Astrocyte of the hippocampus (primary cell): ENCODE measurements around the gene ARHGEF38.
A peak's percentile ranks its signal among the peaks of the same experiment; 100 is the strongest.
"Not testable (repeated sequence)": the region's sequence is repeated elsewhere in the genome, so short reads cannot be mapped to it uniquely, and the experiment has no call there.

ENCODE experiments used
- DNase-seq: peaks from one replicate; pipeline ENCODE4 v3.0.0; 2011; ENCODE audit warnings: low read depth, low spot score

The ARHGEF38 gene

GRCh38 chr4:105650190-105650589 is 97.8 kb downstream of the ARHGEF38 start:
- no peak for DNase-seq

- no peak for DNase-seq
Measured at GRCh38 chr4:105651884-105652283, 99.5 kb downstream of the ARHGEF38 start.

- DNase-seq, result no peak
Measured at GRCh38 chr4:105652286-105652888, 100.0 kb downstream of the ARHGEF38 start.

GRCh38 chr4:105657117-105657765 is 104.8 kb downstream of the ARHGEF38 start:
- DNase-seq, result peak; percentile 42

- no peak for DNase-seq
Measured at GRCh38 chr4:105659190-105659589, 106.8 kb downstream of the ARHGEF38 start.

- no peak for DNase-seq
Measured at GRCh38 chr4:105661028-105661427, 108.6 kb downstream of the ARHGEF38 start.

GRCh38 chr4:105662935-105663675 is 110.7 kb downstream of the ARHGEF38 start:
- DNase-seq, result no peak

- DNase-seq, result peak; percentile 38
Measured at GRCh38 chr4:105666693-105667092, 114.3 kb downstream of the ARHGEF38 start.

- no peak for DNase-seq
Measured at GRCh38 chr4:105670684-105671083, 118.3 kb downstream of the ARHGEF38 start.

- no peak for DNase-seq
Measured at GRCh38 chr4:105671301-105671700, 118.9 kb downstream of the ARHGEF38 start.

GRCh38 chr4:105674011-105674410 is 121.6 kb downstream of the ARHGEF38 start:
- no peak for DNase-seq

- no peak for DNase-seq
Measured at GRCh38 chr4:105677709-105678108, 125.3 kb downstream of the ARHGEF38 start.

GRCh38 chr4:105679186-105679585 is 126.8 kb downstream of the ARHGEF38 start:
- DNase-seq, result peak; percentile 8

- no peak for DNase-seq
Measured at GRCh38 chr4:105683038-105683437, 130.6 kb downstream of the ARHGEF38 start.

GRCh38 chr4:105686571-105686970 is 134.2 kb downstream of the ARHGEF38 start:
- no peak for DNase-seq

GRCh38 chr4:105694812-105695211 is 142.4 kb downstream of the ARHGEF38 start:
- not testable (repeated sequence) for DNase-seq

- DNase-seq, result not testable (repeated sequence)
Measured at GRCh38 chr4:105695832-105696231, 143.4 kb downstream of the ARHGEF38 start.

- DNase-seq, result no peak
Measured at GRCh38 chr4:105698607-105699006, 146.2 kb downstream of the ARHGEF38 start.

GRCh38 chr4:105707782-105708180 is 155.4 kb downstream of the ARHGEF38 start:
- no peak for DNase-seq

GRCh38 chr4:105708181-105709080 is 156.0 kb downstream of the ARHGEF38 start, which contains the start of the genes GSTCD and INTS12:
TSS of gene GSTCD (plus strand) at chr4:105708784. CDS start at chr4:105717614, 8,830 bp downstream.
TSS of gene INTS12 (minus strand) at chr4:105708689. CDS start at chr4:105700005, 8,684 bp downstream.
- DNase-seq, result peak; percentile 97

GRCh38 chr4:105709081-105709450 is 156.6 kb downstream of the ARHGEF38 start:
- DNase-seq, result peak; percentile 59
